NCI-H82 (cell line): ENCODE data around the gene KCNIP4.
A peak's percentile ranks its signal among the peaks of the same experiment; 100 is the strongest.
"Not testable (repeated sequence)": the region's sequence is repeated elsewhere in the genome, so short reads cannot be mapped to it uniquely, and the experiment has no call there.

Source experiments
- DNase-seq: peaks from one replicate; lab custom pipeline; 2025; lab: John Stamatoyannopoulos, UW

KCNIP4 gene

GRCh38 chr4:20752641-20753040 is 1195.9 kb downstream of the KCNIP4 start:
- no peak for DNase-seq

DNA sequence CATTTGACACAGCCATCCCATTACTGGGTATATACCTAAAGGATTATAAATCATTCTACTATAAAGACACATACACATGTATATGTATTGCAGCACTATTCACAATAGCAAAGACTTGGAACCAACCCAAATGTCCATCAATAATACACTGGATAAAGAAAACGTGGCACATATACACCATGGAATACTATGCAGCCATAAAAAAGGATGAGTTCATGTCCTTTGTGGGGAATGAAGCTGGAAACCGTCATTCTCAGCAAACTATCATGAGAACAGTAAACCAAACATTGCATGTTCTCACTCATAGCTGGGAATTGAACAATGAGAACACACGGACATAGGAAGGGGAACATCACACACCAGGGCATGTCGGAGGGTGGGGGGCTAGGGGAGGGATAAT is 1202.6 kb downstream of the KCNIP4 start:
- DNase-seq, result not testable (repeated sequence)

- no peak for DNase-seq
Observed at GRCh38 chr4:20735931-20736330, 1212.6 kb downstream of the KCNIP4 start.

DNA sequence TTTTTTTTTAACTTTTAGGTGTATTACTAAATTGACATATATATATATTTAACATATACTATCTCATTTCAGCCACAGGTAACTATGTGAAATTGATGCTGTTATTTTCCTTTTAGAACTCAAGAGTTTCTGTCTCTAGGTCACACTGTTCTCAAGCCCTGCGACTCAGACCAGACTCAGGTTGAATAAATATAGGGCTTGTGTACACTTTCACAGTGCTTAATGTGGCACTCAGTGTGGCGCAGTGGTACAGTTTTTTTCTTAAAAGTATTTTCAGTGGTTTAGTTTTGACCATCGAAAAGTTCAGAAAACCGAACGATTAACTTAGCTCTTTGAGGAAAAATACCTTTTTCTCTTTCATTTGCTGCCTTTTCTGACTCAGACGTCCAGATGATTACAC is 1223.7 kb downstream of the KCNIP4 start:
- DNase-seq, result no peak

- no peak for DNase-seq
Observed at GRCh38 chr4:20723463-20723862, 1225.1 kb downstream of the KCNIP4 start.

GRCh38 chr4:20723019-20723418 is 1225.6 kb downstream of the KCNIP4 start:
- DNase-seq, result no peak

DNA sequence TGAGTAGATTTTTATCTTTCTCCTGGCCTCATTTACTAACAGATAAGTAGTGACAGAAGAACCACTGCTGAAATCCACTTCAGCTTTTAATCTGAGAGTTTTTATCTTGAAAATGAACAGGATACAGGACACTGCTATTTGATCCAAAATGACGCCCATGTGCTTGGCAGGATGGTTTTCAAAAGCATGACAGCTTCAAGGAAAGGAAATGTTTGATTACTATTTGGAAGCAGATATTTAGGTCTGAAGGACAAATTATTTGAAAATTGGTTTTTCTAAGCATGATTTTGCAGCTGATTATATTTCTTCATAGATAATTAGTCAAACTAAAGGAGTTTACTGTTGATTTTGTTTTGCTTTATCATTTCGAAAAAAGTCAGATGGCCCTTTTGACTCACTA is 1237.2 kb downstream of the KCNIP4 start:
- no peak for DNase-seq

- DNase-seq, result peak; percentile 98
Observed at GRCh38 chr4:20700007-20700761, 1248.4 kb downstream of the KCNIP4 start, which contains the start of gene PACRGL. PACRGL (plus strand) TSS chr4:20700458; CDS start chr4:20704482, 4,024 bp downstream.

- DNase-seq, result no peak
Observed at GRCh38 chr4:20698820-20699219, 1249.8 kb downstream of the KCNIP4 start.

- no peak for DNase-seq
Observed at GRCh38 chr4:20698382-20698781, 1250.2 kb downstream of the KCNIP4 start.

DNA sequence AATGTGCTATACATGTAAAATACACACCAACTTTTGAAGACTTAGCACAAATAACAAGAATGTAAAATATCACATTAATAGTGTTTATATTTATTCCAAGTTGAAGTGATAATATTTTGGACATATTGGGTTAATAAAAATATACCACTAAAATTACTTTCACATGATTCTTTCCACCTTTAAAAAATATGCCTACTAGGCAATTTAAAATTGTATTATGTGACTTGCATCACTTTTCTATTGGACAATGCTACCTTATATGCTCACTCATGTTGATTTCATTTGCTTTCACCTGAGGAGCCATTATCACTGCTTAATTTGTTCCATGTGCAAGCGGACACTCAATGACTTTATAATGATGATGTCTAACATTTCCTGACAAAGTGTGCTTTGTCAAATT is 1251.8 kb downstream of the KCNIP4 start:
- DNase-seq, result no peak

DNA sequence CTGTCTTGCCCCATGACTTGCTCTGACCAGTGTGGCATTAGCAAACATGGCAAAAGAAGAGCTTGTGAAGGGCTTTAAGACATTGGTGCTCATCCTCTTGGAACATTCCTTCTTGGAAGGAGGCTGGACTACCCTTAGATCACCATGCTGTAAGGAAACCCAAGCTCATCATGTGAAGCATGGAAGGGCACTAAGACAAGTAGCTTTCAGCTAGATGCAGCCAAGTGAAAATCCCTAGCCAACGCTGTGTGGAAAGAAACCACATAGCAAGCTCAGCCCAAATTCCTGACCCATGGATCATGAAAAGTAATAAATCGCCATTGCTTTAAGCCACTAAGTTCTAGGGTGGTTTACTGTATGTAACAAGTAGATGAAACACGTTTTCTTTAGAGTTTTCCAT is 1260.7 kb downstream of the KCNIP4 start:
- DNase-seq, result no peak

- DNase-seq, result peak; percentile 40
Observed at GRCh38 chr4:20684852-20685763, 1263.5 kb downstream of the KCNIP4 start.

- no peak for DNase-seq
Observed at GRCh38 chr4:20683766-20684165, 1264.8 kb downstream of the KCNIP4 start.

- no peak for DNase-seq
Observed at GRCh38 chr4:20682853-20683252, 1265.7 kb downstream of the KCNIP4 start.

DNA sequence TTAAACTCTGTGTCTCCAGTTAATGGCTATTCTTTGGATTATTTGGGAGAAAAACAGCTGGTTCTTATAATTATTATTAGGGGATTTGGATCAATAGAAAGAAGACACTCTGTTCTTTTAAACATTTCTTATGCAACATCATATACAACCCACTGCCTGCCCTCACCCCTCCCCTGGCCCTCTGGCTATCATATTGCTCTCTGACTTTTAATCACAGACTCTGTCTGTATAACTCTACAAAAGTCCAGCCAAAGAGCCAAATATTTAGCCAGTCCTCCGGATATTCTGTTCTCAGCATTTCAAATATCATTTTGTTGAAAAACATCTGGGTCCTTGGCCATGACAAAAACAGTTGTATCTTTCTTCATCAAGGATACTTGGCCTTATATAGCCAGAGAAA is 1267.3 kb downstream of the KCNIP4 start:
- DNase-seq, result no peak

- no peak for DNase-seq
Observed at GRCh38 chr4:20680736-20681135, 1267.8 kb downstream of the KCNIP4 start.

GRCh38 chr4:20679951-20680350 is 1268.6 kb downstream of the KCNIP4 start:
- peak; percentile 63 for DNase-seq
